VCaP (cell line): ENCODE measurements around the gene SLC23A3.

Experiments
- H3K27ac ChIP-seq: fragments of 450-650 bp; 2 replicates; pipeline ENCODE4 v1.5.1; 2017
- CTCF ChIP-seq: fragments of 450-650 bp; conservative IDR thresholded peaks from 2 replicates; pipeline ENCODE4 v1.5.1; 2017; ENCODE audit warnings: mild to moderate bottlenecking, moderate library complexity

Gene SLC23A3

GRCh38 chr2:219149667-219150066 lies 20.2 kb downstream of the SLC23A3 start:
- H3K27ac ChIP-seq, result peak overlapping the region; percentile 72
- TF ChIP-seq CTCF, result no peak

GRCh38 chr2:219142329-219142728 lies 27.5 kb downstream of the SLC23A3 start:
- H3K27ac ChIP-seq, result no peak overlapping the region
- no peak for TF ChIP-seq CTCF

GRCh38 chr2:219140722-219141121 lies 29.1 kb downstream of the SLC23A3 start:
- no peak for TF ChIP-seq CTCF

GRCh38 chr2:219133976-219134375 lies 35.9 kb downstream of the SLC23A3 start:
- TF ChIP-seq CTCF, result no peak
- no peak overlapping the region for H3K27ac ChIP-seq

More at GRCh38 chr2:219140722-219141121, 29.1 kb downstream of the SLC23A3 start:
- H3K27ac ChIP-seq, result no peak overlapping the region

- H3K27ac ChIP-seq, result peak overlapping the region; percentile 97
- TF ChIP-seq CTCF, result no peak
Observed at GRCh38 chr2:219131744-219132143, 38.1 kb downstream of the SLC23A3 start.

GRCh38 chr2:219131327-219131726 lies 38.5 kb downstream of the SLC23A3 start:
- H3K27ac ChIP-seq, result peak overlapping the region; percentile 97
- TF ChIP-seq CTCF, result no peak

GRCh38 chr2:219129589-219129988 lies 40.2 kb downstream of the SLC23A3 start:
- H3K27ac ChIP-seq, result peak overlapping the region; percentile 97
- TF ChIP-seq CTCF, result no peak

- TF ChIP-seq CTCF, result no peak
- peak overlapping the region; percentile 97 for H3K27ac ChIP-seq
Observed at GRCh38 chr2:219128396-219128795, 41.4 kb downstream of the SLC23A3 start.
